A549 treated with GW870086 at 1 μM for 4 hours (cell line): ENCODE measurements around the gene SPATA31C2. TPM values are rescaled to one million over a fixed set of nuclear protein-coding genes. Genes with fewer than 3 reads are reported as not detected.

ENCODE experiments used
- total RNA-seq: library from RNA; stranded (reverse); fragments of 200-300 nt; extraction: Qiagen RNA extraction; gene quantifications from 5 replicates; pipeline ENCODE4 v1.2.3, GENCODE V29; 2022; ENCODE audit warnings: low read depth

The SPATA31C2 gene
- total RNA-seq = not detected in 5 replicates

GRCh38 chr9:88138375-88138774, at the start of gene SPATA31C2:
SPATA31C2 (minus strand) TSS chr9:88138475; CDS start chr9:88138446, 29 bp downstream.

Other genes starting within 250 kb of the SPATA31C2 start
- not detected in 5 replicates for gene SPATA31C1, start 220.5 kb downstream of the SPATA31C2 start, total RNA-seq
- 6.3 to 8.1 TPM (median 6.9 TPM) in 5 replicates for gene CDK20, start 163.9 kb downstream of the SPATA31C2 start, total RNA-seq
- gene SPIN1, start 250.0 kb upstream of the SPATA31C2 start, total RNA-seq = 28.8 to 40.6 TPM (median 35.5 TPM) in 5 replicates